GM10266 (cell line): ENCODE results near the gene PEX11B.

Source experiments
- DNase-seq: peaks from one replicate; pipeline ENCODE4 v3.0.0; 2012; ENCODE audit errors: extremely low spot score
- CTCF ChIP-seq: IDR thresholded peaks from 2 replicates; pipeline ENCODE4 v1.5.1; 2012; ENCODE audit warnings: mild to moderate bottlenecking, low read depth; ENCODE audit not compliant: control insufficient read depth, insufficient read depth; ENCODE audit errors: missing control alignments

PEX11B gene

GRCh38 chr1:145891587-145892485 is 26.7 kb downstream of the PEX11B start:
- DNase-seq, result peak; percentile 76
- peak; percentile 72 for TF ChIP-seq CTCF

- no peak for DNase-seq
- TF ChIP-seq CTCF, result no peak
These were observed 27.4 kb downstream of the PEX11B start for GRCh38 chr1:145891143-145891542.

- no peak for DNase-seq
- no peak for TF ChIP-seq CTCF
These were observed 28.8 kb downstream of the PEX11B start for GRCh38 chr1:145889722-145890121.

- no peak for TF ChIP-seq CTCF
- DNase-seq, result no peak
These were observed 30.9 kb downstream of the PEX11B start for GRCh38 chr1:145887631-145888030.

- no peak for TF ChIP-seq CTCF
- DNase-seq, result no peak
These were observed 31.7 kb downstream of the PEX11B start for GRCh38 chr1:145886816-145887215.

GRCh38 chr1:145886390-145886789 is 32.1 kb downstream of the PEX11B start:
- TF ChIP-seq CTCF, result no peak
- no peak for DNase-seq

- no peak for TF ChIP-seq CTCF
- DNase-seq, result peak; percentile 91
These were observed 32.7 kb downstream of the PEX11B start, which contains the start of gene ANKRD35 for GRCh38 chr1:145885738-145886287. Gene ANKRD35, minus strand, starts transcription at chr1:145885866. Its CDS starts 108 bp downstream, at chr1:145885758.
